Measurements from ENCODE around the gene TCFL5.

TCFL5 gene

DNA sequence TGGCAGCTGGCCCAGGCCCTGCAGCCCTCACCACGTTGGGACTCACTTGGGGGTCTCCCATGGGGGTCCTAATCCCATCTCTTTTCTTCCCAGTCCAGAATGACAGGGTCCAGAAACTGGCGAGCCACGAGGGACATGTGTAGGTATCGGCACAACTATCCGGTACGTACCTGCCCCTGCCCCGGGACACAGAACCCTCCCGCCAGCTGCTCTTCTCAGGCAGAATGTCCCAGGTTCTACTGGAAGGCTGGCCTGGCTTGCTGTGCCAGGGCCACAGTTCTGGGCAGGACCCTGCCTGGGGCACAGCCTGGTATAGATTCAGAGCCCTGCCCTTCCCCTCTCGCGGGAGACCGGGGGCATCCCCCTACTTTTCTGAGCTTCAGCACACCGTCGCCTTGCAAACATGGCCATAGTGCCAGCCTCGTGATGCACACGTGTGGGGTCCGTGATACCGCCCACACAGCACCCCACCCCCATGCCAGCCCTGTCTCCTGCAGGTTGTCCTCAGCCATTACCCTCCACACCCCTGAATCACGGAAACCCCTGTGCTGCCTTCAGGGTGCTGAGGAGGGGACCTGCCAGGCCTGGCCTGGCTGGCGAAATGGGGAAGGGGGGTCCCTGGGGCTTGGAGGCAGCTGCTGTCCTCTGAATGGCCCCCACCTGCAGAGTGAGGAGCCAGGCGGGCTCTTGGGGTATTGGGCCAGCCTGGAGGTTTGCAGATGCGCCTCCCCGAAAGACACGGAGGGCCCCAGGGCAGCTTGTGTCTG lies 54.0 kb downstream of the TCFL5 start:
- DNase-seq (ENCODE audit: low spot score) = no peak
- H3K27ac ChIP-seq = peak overlapping the region; percentile 97
- POLR2A ChIA-PET (ENCODE audit: low non-redundant PET) = no interaction called here
- TF ChIP-seq, protein P1, sequence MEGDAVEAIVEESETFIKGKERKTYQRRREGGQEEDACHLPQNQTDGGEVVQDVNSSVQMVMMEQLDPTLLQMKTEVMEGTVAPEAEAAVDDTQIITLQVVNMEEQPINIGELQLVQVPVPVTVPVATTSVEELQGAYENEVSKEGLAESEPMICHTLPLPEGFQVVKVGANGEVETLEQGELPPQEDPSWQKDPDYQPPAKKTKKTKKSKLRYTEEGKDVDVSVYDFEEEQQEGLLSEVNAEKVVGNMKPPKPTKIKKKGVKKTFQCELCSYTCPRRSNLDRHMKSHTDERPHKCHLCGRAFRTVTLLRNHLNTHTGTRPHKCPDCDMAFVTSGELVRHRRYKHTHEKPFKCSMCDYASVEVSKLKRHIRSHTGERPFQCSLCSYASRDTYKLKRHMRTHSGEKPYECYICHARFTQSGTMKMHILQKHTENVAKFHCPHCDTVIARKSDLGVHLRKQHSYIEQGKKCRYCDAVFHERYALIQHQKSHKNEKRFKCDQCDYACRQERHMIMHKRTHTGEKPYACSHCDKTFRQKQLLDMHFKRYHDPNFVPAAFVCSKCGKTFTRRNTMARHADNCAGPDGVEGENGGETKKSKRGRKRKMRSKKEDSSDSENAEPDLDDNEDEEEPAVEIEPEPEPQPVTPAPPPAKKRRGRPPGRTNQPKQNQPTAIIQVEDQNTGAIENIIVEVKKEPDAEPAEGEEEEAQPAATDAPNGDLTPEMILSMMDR (conservative IDR thresholded peaks at IDR 0.05; ENCODE audit: low read depth) = no peak
- CTCF ChIA-PET = interaction anchor here (0.5 to 2.8 kb wide), 28 partner anchors 10 to 1187 kb away, joined by 3 to 35 read pairs (median 4); partner anchors contain the start of gene MRGBP

DNA sequence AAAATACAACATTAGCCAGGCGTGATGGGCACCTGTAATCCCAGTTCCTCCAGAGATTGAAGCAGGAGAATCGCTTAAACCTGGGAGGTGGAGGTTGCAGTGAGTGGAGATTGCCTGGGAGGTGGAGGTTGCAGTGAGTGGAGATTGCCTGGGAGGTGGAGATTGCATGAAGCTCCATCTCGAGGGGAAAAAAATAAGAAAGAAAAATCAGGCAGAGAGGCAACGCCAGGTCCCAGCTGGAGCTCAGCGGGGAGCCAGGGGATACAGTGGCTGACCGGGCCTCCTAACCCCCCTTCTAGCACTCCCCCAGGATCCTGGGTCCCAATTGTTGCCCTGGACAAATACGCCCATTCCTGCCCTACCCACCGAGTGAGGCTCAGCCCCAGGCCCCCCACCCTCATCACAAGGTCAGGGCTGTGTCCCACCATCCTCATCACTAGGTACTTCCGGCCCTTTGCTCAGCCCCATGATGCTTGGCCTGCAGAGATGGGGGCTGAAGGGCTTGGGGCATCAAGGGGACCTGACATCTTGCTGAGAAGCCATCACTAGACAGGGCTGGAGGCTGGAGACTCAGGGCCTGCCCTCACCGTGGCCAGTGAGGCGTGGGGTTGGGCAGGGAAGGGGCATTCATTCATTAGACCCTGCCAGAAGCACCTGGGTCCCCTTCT lies 55.1 kb downstream of the TCFL5 start:
- ChIA-PET POLR2A (ENCODE audit: low non-redundant PET) (no interaction called here), CTCF (interaction anchor here (1.0 kb wide), 1 partner anchor 90 kb away, joined by 3 read pairs; no protein-coding TSS in a partner anchor)
- H3K27ac ChIP-seq = peak overlapping the region; percentile 97
- no peak for DNase-seq (ENCODE audit: low spot score)
- TF ChIP-seq, protein P1 (conservative IDR thresholded peaks at IDR 0.05; ENCODE audit: low read depth) = no peak

DNA sequence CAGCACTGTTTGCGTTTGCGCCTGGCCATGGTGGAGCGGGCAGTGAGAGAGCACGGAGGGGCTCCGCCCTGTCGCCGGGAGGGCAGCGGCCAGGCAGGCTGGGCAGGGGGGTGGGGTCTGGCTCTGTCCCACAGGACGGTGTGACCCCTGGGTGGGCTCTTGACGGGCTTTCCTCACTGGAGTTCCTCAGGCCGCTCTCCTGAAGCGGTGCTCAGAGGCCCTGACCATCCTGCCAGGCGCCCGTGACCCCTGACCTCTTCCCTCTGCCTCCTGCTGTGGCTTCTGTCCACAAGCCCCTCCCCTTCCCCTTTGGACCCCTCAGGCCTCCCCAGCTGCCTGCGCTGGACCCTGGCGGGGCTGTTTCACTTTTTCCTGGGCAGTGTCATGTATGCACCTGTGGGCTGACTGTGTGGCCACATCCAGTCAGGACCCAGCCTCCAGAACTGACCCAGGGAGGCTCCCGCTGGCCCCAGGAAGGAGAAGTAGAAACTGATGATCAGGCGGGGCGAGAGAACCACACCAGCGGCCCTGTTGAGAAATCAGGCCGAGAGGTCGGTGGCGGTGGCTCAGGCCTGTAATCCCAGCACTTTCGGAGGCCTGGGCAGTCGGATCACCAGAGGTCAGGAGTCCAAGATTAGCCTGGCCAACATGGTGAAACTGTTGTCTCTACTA lies 55.8 kb downstream of the TCFL5 start:
- no peak for DNase-seq (ENCODE audit: low spot score)
- ChIA-PET POLR2A (ENCODE audit: low non-redundant PET) (no interaction called here), CTCF (interaction anchor here (0.5 to 1.0 kb wide), 5 partner anchors 10 to 430 kb away, joined by 3 to 4 read pairs (median 3); partner anchors contain the start of gene MRGBP)
- peak overlapping the region; percentile 97 for H3K27ac ChIP-seq
- TF ChIP-seq, protein P1 (conservative IDR thresholded peaks at IDR 0.05; ENCODE audit: low read depth) = no peak

DNA sequence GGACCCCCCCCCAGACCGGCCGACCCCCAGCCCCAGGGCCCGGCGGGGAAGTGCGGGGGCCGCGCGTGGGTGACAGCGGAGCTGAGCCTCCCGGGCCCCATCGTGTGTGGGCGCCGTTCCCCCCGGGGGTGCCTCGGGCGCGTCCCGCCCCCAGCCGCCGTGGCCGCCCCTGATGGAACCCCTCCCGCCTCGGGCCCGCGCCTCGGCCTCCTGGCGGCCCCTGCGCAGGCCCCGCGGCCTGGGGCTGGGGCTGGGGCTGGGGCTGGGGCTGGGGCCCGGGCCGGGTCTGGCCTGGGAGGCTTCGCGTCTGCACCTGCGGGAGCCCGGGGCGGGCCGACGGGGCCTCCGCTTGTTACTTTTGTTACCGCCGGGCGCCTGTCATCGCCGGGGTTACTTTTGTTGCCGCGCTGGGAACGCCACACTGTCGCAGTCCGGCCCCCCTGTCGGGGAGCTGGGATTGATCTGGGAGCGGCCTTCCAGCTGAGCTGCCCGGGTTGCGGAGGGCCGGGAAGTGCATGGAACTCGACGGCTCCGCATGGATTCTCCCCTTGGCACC lies 56.4 kb downstream of the TCFL5 start:
- ChIA-PET POLR2A (ENCODE audit: low non-redundant PET) (no interaction called here), CTCF (interaction anchor here (0.5 to 1.0 kb wide), 8 partner anchors 9 to 1114 kb away, joined by 3 to 5 read pairs (median 3); partner anchors contain the start of gene MRGBP)
- H3K27ac ChIP-seq = peak overlapping the region; percentile 97
- no peak for DNase-seq (ENCODE audit: low spot score)
- TF ChIP-seq, protein P1 (conservative IDR thresholded peaks at IDR 0.05; ENCODE audit: low read depth) = no peak

DNA sequence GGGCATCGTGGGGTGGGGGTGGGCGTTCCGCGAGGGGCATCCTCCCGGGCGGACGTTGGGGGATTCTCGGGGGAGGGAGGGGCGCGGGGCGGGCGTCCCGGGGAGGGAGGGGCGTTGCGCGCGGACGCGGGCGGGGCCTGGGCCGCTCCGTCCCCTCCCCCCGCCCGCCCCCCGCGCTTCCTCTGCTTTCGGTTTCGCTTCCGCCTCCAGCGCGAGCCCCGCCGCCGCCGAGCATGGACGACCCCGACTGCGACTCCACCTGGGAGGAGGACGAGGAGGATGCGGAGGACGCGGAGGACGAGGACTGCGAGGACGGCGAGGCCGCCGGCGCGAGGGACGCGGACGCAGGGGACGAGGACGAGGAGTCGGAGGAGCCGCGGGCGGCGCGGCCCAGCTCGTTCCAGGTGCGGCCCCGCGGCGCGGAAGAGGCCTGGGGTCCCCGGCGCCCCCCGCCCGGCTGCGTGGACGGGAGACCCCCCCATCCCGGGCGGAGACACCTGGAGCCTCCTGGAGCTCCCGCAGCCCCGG lies 56.9 kb downstream of the TCFL5 start, which contains the start of gene OGFR:
Gene OGFR (plus strand): TSS at position 209 of the 528 bp plus-strand sequence. CDS start 25 bp downstream, at position 234.
- peak within 1 kb of the TSS; percentile 97 for H3K27ac ChIP-seq
- ChIA-PET CTCF (interaction anchor here (0.6 to 0.9 kb wide), 4 partner anchors 14 to 1114 kb away, joined by 3 to 5 read pairs (median 3); no protein-coding TSS in a partner anchor), POLR2A (ENCODE audit: low non-redundant PET) (no interaction called here)
- TF ChIP-seq, protein P1 (conservative IDR thresholded peaks at IDR 0.05; ENCODE audit: low read depth) = no peak
- DNase-seq (ENCODE audit: low spot score) = peak; percentile 92

Data from RWPE1 (cell line).